ENCODE results near the gene VPS52. TPM values are rescaled to one million over a fixed set of nuclear protein-coding genes. Genes with fewer than 3 reads are reported as not detected.
"Not testable (repeated sequence)": the region's sequence is repeated elsewhere in the genome, so short reads cannot be mapped to it uniquely, and the experiment has no call there.

VPS52 gene
- total RNA-seq, 1 experiment from 2014 or later: 46.2 TPM

- Histone ChIP-seq H3K36me3 (ENCODE audit: low read depth) (no peaks in the 10 kb centered on the region), H2AFZ (no peak overlapping the region), H3F3A (ENCODE audit: insufficient read depth, low read depth) (no peaks in the 10 kb centered on the region), H3K27me3 (ENCODE audit: insufficient read depth, low read depth) (peaks cover 87% of the 10 kb centered on the region), H3K9me2 (ENCODE audit: insufficient read depth) (no peaks in the 10 kb centered on the region), H3K27ac (no peak overlapping the region), H3K4me1 (replicated peaks; ENCODE audit: insufficient read depth) (no peaks in the 10 kb centered on the region), H3K79me2 (ENCODE audit: low read depth) (no peaks in the 10 kb centered on the region), H3K4me3 (no peak overlapping the region), H3K9me3 (ENCODE audit: insufficient read depth, low read depth) (no peaks in the 10 kb centered on the region), H3K4me2 (no peak overlapping the region), H4K20me1 (ENCODE audit: insufficient read depth) (no peaks in the 10 kb centered on the region)
- ChIA-PET CTCF (no interaction called here), POLR2A (ENCODE audit: unreplicated experiment) (no interaction called here)
- no peak for DNase-seq
- intact Hi-C loops (cut with micrococcal nuclease; ENCODE audit: unreplicated experiment): no loop called here
- TF ChIP-seq EZH2 (IDR thresholded peaks at IDR 0.05; ENCODE audit: low read depth) (no peak), CTCF (conservative IDR thresholded peaks at IDR 0.05) (no peak)
- BruUV-seq (replicated peaks): no TSS peak
These were observed 36.4 kb downstream of the VPS52 start for GRCh38 chr6:33235221-33235634.

GRCh38 chr6:33226503-33227120 lies 45.1 kb downstream of the VPS52 start:
- H3K9me2 ChIP-seq (ENCODE audit: insufficient read depth); H3K4me1 ChIP-seq (replicated peaks; ENCODE audit: insufficient read depth); POLR2A ChIA-PET (ENCODE audit: unreplicated experiment); DNase-seq; intact Hi-C loops (cut with micrococcal nuclease; ENCODE audit: unreplicated experiment); CTCF ChIA-PET; BruUV-seq (replicated peaks); H3K36me3 ChIP-seq (ENCODE audit: low read depth); H3K79me2 ChIP-seq (ENCODE audit: low read depth); H4K20me1 ChIP-seq (ENCODE audit: insufficient read depth); H2AFZ ChIP-seq; H3K4me3 ChIP-seq; H3K27ac ChIP-seq; H3F3A ChIP-seq (ENCODE audit: insufficient read depth, low read depth); H3K9me3 ChIP-seq (ENCODE audit: insufficient read depth, low read depth); H3K4me2 ChIP-seq: not testable (repeated sequence)
- H3K27me3 ChIP-seq (ENCODE audit: insufficient read depth, low read depth): peaks cover 48% of the 10 kb centered on the region

GRCh38 chr6:33217681-33218080 lies 54.0 kb downstream of the VPS52 start:
- Histone ChIP-seq H3K79me2 (ENCODE audit: low read depth) (no peaks in the 10 kb centered on the region), H3K36me3 (ENCODE audit: low read depth) (no peaks in the 10 kb centered on the region), H3K27me3 (ENCODE audit: insufficient read depth, low read depth) (peaks cover 36% of the 10 kb centered on the region), H3K9me2 (ENCODE audit: insufficient read depth) (no peaks in the 10 kb centered on the region), H3K27ac (no peak overlapping the region), H3K4me3 (no peak overlapping the region), H3K9me3 (ENCODE audit: insufficient read depth, low read depth) (no peaks in the 10 kb centered on the region), H2AFZ (no peak overlapping the region), H3K4me1 (replicated peaks; ENCODE audit: insufficient read depth) (no peaks in the 10 kb centered on the region), H4K20me1 (ENCODE audit: insufficient read depth) (no peaks in the 10 kb centered on the region), H3K4me2 (no peak overlapping the region), H3F3A (ENCODE audit: insufficient read depth, low read depth) (0 out of 2 replicates have a peak, but pooled peaks cover 3% of the 10 kb centered on the region)
- intact Hi-C loops (cut with micrococcal nuclease; ENCODE audit: unreplicated experiment): no loop called here
- TF ChIP-seq CTCF (conservative IDR thresholded peaks at IDR 0.05) (no peak), EZH2 (IDR thresholded peaks at IDR 0.05; ENCODE audit: low read depth) (no peak)
- POLR2A ChIA-PET (ENCODE audit: unreplicated experiment): no interaction called here
- CTCF ChIA-PET: no interaction called here
- DNase-seq: no peak
- no TSS peak for BruUV-seq (replicated peaks)

- Histone ChIP-seq H3K36me3 (ENCODE audit: low read depth) (no peaks in the 10 kb centered on the region), H3F3A (ENCODE audit: insufficient read depth, low read depth) (0 out of 2 replicates have a peak, but pooled peaks cover 5% of the 10 kb centered on the region), H3K9me2 (ENCODE audit: insufficient read depth) (no peaks in the 10 kb centered on the region), H3K27me3 (ENCODE audit: insufficient read depth, low read depth) (peaks cover 32% of the 10 kb centered on the region), H3K4me3 (no peak overlapping the region), H2AFZ (no peak overlapping the region), H3K4me1 (replicated peaks; ENCODE audit: insufficient read depth) (no peaks in the 10 kb centered on the region), H3K27ac (no peak overlapping the region), H3K4me2 (no peak overlapping the region), H3K79me2 (ENCODE audit: low read depth) (no peaks in the 10 kb centered on the region), H4K20me1 (ENCODE audit: insufficient read depth) (no peaks in the 10 kb centered on the region), H3K9me3 (ENCODE audit: insufficient read depth, low read depth) (no peaks in the 10 kb centered on the region)
- CTCF ChIA-PET: no interaction called here
- no peak for TF ChIP-seq CTCF (conservative IDR thresholded peaks at IDR 0.05)
- no peak for TF ChIP-seq EZH2 (IDR thresholded peaks at IDR 0.05; ENCODE audit: low read depth)
- no peak for DNase-seq
- intact Hi-C loops (cut with micrococcal nuclease; ENCODE audit: unreplicated experiment): no loop called here
- no TSS peak for BruUV-seq (replicated peaks)
- POLR2A ChIA-PET (ENCODE audit: unreplicated experiment): no interaction called here
These were observed 54.4 kb downstream of the VPS52 start for GRCh38 chr6:33217246-33217645.
